ENCODE measurements around the gene ZNF516. TPM values are rescaled to one million over a fixed set of nuclear protein-coding genes. Genes with fewer than 3 reads are reported as not detected.

Gene ZNF516
- polyA plus RNA-seq, 3 donors: 5.0 to 41.9 (median 8.6) TPM

DNA sequence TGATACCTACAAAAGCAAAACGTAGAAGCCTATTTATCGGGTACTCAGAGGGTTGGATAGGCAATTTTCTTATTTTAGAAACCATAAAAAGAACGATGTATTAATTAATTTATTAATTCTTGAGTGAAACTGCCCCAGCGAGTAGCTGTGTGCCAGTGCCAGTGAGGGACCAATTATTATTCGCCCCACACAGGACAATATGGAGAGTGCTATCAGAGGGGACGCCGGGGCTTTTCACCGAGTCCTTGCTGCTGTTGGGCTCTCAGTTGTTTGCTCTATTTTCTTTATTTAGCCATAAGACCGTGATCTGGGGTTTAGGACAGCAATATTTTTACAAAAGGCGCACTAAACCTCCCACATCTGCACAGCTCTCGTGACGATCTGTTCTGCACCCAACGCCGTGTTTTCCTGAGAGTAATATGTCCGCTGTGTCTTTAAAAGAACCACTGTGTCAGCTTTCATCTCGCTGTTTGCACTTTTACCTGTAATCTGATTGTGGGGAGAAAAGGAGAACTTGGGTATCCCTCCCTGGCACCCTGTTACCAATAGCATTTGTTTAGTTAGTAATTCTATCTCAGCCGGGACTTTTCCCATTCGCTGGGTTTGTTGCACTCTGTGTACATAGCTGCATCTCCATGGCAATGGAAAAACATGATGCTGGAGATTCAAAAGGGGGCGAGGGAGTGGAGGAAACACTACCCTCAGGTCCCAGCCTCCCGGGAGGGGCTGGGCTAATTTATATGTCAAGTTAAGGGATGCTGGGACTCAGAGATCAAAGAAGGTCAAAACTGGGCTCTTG lies 30.1 kb upstream of the ZNF516 start:
- Histone ChIP-seq H3K4me3 (replicated peaks in 1 of 3; ENCODE audit: low read depth in 2 of 3, low read length in 3 of 3) (peak overlapping the region in 1 of 3 experiments; percentile 16), H4K20me1 (ENCODE audit: insufficient read depth, low read length) (no peaks in the 10 kb centered on the region), H3K9ac (ENCODE audit: insufficient read depth, low read length, poor library complexity, severe bottlenecking) (no peak overlapping the region), H3K79me2 (ENCODE audit: insufficient read depth, low read length) (no peaks in the 10 kb centered on the region), H3K27ac (ENCODE audit: low read depth in 1 of 2, low read length in 2 of 2) (no peak overlapping the region), H3K9me3 (replicated peaks in 1 of 2; ENCODE audit: control insufficient read depth in 1 of 2, insufficient read depth in 1 of 2, low read length in 2 of 2) (no peaks in the 10 kb centered on the region), H3K36me3 (replicated peaks in 1 of 2; ENCODE audit: control insufficient read depth in 1 of 2, insufficient read depth in 2 of 2, low read length in 2 of 2) (no peaks in the 10 kb centered on the region), H3K4me1 (ENCODE audit: control insufficient read depth in 1 of 2, insufficient read depth in 2 of 2, low read length in 2 of 2) (peaks cover 20 to 22% of the 10 kb centered on the region in 2 donors), H3K4me2 (replicated peaks; ENCODE audit: extremely low read depth, low read length, poor library complexity, severe bottlenecking) (peak overlapping the region; percentile 12), H2AFZ (ENCODE audit: insufficient read depth, low read depth, low read length, poor library complexity, severe bottlenecking) (no peak overlapping the region), H3K27me3 (ENCODE audit: control insufficient read depth in 2 of 2, insufficient read depth in 2 of 2, low read length in 2 of 2) (no peaks in the 10 kb centered on the region)
- Mint-ChIP-seq H3K36me3 (no peaks in the 10 kb centered on the region), H3K27ac (peak overlapping the region in 6 of 7 donors; percentile 7 to 86 (median 54)), H3K4me3 (peak overlapping the region; percentile 70 to 78), H3K9me3 (peaks cover 0 to 2% (median 0%) of the 10 kb centered on the region in 7 donors), H3K27me3 (ENCODE audit: low read depth in 3 of 3) (peaks cover 2 to 5% (median 2%) of the 10 kb centered on the region in 3 donors), H3K4me1 (peaks cover 30% of the 10 kb centered on the region)
- TF ChIP-seq CTCF (IDR thresholded peaks at IDR 0.05): no peak
- peak; percentile 40 to 69 (median 60) for DNase-seq
- intact Hi-C loops (cut with micrococcal nuclease): loop anchor here (5.0 kb wide), 3 partner anchors 33 to 97 kb away; no protein-coding TSS in a partner anchor
- WGBS (ENCODE audit: insufficient coverage): 60% methylated on average over 6 of the region's 20 CpGs

GRCh38 chr18:76524477-76524876 lies 29.4 kb upstream of the ZNF516 start:
- no peaks in the 10 kb centered on the region for H3K79me2 ChIP-seq (ENCODE audit: insufficient read depth, low read length)
- Mint-ChIP-seq H3K36me3 (no peaks in the 10 kb centered on the region), H3K4me1 (peaks cover 26% of the 10 kb centered on the region), H3K27ac (no peak overlapping the region), H3K9me3 (peaks cover 0 to 2% (median 0%) of the 10 kb centered on the region in 7 donors), H3K4me3 (no peak overlapping the region), H3K27me3 (ENCODE audit: low read depth in 3 of 3) (peaks cover 2 to 5% (median 2%) of the 10 kb centered on the region in 3 donors)
- H3K9me3 ChIP-seq (replicated peaks in 1 of 2; ENCODE audit: control insufficient read depth in 1 of 2, insufficient read depth in 1 of 2, low read length in 2 of 2): no peaks in the 10 kb centered on the region
- intact Hi-C loops (cut with micrococcal nuclease): no loop called here
- H3K27ac ChIP-seq (ENCODE audit: low read depth in 1 of 2, low read length in 2 of 2): no peak overlapping the region
- no peak overlapping the region for H2AFZ ChIP-seq (ENCODE audit: insufficient read depth, low read depth, low read length, poor library complexity, severe bottlenecking)
- no peaks in the 10 kb centered on the region for H4K20me1 ChIP-seq (ENCODE audit: insufficient read depth, low read length)
- no peak overlapping the region for H3K4me3 ChIP-seq (replicated peaks in 1 of 3; ENCODE audit: low read depth in 2 of 3, low read length in 3 of 3)
- no peak overlapping the region for H3K9ac ChIP-seq (ENCODE audit: insufficient read depth, low read length, poor library complexity, severe bottlenecking)
- no peaks in the 10 kb centered on the region for H3K36me3 ChIP-seq (replicated peaks in 1 of 2; ENCODE audit: control insufficient read depth in 1 of 2, insufficient read depth in 2 of 2, low read length in 2 of 2)
- H3K4me1 ChIP-seq (ENCODE audit: control insufficient read depth in 1 of 2, insufficient read depth in 2 of 2, low read length in 2 of 2): peaks cover 18 to 19% of the 10 kb centered on the region in 2 donors
- no peaks in the 10 kb centered on the region for H3K27me3 ChIP-seq (ENCODE audit: control insufficient read depth in 2 of 2, insufficient read depth in 2 of 2, low read length in 2 of 2)
- WGBS (ENCODE audit: insufficient coverage): no CpG with 5 or more reads among the region's 2 CpGs
- no peak for DNase-seq
- no peak overlapping the region for H3K4me2 ChIP-seq (replicated peaks; ENCODE audit: extremely low read depth, low read length, poor library complexity, severe bottlenecking)
- TF ChIP-seq CTCF (IDR thresholded peaks at IDR 0.05): no peak
